ENCODE data around the gene SAT2. TPM values are rescaled to one million over a fixed set of nuclear protein-coding genes. Genes with fewer than 3 reads are reported as not detected.
A peak's percentile ranks its signal among the peaks of the same experiment; 100 is the strongest.

SAT2 gene
- total RNA-seq, 1 donor from 2014 or later: 31.5 TPM

GRCh38 chr17:7589891-7590691, 37.5 kb downstream of the SAT2 start, which contains the start of gene SOX15:
Gene SOX15 (minus strand): TSS chr17:7590094. CDS start chr17:7589676, 418 bp downstream.
- no peak for DNase-seq

GRCh38 chr17:7589204-7589868, 38.3 kb downstream of the SAT2 start:
- DNase-seq: peak; percentile 93

DNA sequence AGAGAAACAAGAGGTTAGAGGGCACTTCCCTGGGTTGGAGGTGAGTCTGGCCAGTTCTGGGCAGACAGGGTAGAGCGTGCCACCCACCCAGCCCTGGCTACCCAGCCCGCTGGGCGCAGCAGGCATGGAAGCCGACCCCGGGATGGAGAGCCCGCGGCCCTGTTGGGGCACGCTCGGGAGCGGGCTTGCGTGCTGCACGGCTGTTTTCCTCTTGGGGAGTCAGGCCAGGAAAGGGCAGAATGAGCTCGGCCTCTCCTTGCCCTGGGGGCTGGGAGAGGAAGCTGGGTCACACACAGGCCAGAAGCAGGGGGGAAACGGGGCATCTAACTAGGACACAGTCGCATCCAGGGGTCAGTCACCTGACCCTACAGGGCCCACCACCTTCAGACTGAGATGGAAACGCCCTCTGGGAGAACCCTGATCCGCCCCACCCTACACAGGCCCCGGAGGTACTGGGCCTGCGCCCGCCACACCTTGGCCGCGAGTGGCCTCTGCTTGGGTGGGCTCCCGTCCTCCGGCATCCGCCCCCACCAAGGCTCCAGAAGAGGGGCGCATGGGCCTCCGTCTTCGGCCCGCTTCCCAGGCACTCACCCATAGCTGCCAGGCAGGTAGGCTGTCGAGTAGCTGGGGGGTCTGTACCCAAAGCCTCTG, 38.9 kb downstream of the SAT2 start:
- no peak for DNase-seq

GRCh38 chr17:7587420-7588151, 40.0 kb downstream of the SAT2 start:
- peak; percentile 39 for DNase-seq

DNA sequence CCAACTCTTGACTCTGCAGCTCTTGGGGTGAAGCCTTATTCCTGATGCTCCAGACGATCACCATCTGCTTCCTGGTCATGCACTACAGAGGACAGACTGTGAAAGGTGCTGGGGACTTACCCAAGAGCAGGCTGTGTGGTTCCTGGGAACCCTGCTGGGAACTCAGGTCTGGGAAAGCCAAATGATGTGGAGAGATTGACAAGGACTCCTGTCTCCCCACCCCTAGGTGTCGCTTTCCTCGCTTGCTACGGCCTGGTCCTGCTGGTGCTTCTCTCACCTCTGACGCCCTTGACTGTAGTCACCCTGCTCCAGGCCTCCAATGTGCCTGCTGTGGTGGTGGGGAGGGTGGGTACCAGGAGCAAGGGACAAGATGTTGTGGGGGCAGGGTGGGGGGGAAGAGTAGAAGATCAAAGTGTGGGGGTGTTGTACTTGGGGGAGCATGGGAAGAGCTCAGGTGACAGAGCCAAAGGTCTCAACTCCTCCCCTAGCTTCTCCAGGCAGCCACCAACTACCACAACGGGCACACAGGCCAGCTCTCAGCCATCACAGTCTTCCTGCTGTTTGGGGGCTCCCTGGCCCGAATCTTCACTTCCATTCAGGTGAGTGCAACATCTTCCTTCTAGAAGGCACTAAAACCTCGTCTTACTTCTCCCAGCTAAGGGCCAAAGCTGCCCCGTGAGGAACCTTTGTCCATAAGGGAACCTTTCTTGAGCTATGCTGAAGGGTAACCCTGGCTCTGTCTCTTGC, 40.8 kb downstream of the SAT2 start:
- DNase-seq: no peak

- peak; percentile 98 for DNase-seq
Observed at GRCh38 chr17:7583253-7584109, 44.1 kb downstream of the SAT2 start, which contains the start of gene MPDU1. Gene MPDU1 (plus strand): TSS chr17:7583852. CDS start chr17:7583863, 11 bp downstream.

DNA sequence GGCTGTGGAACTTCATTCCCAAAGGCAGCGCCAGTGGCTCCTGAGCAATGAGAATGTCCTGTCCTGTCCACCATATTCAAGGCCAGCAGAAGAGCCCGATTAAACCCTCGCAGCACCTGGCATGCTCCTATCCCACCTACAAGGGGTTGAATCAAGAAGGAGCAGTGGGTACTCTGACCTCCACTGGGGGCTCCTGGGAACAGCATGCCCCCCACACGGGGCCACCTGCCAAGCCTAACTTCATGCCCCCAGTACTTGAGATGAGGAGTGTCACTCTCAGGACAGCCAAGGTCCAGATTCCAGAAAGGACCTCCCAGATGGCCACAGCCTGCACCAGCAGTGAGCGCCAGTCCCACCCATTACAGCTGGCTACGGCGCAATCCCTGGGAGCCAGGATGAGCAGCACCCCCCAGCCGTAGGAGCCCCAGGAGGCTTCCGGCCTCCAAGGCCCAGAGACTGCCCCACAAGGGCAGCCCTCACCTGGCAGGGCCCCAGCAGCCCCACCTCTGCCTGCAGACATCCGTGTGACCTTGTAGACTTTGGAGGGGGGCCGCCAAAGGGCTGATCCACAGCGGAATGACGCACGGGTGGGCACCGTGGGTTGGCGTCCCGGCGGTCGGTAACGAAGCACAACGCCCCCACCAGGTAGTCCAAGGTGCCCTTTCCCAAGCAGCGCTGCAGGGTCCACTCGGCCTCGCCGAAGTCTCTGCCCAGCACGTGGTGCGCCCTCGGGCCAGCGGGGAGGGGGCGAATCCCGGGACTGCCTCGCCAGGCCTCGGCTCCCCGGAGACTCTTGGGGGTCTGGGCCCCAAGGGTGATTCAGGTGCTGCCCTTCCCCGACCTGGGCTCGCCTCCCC, 45.0 kb downstream of the SAT2 start:
- no peak for DNase-seq

DNA sequence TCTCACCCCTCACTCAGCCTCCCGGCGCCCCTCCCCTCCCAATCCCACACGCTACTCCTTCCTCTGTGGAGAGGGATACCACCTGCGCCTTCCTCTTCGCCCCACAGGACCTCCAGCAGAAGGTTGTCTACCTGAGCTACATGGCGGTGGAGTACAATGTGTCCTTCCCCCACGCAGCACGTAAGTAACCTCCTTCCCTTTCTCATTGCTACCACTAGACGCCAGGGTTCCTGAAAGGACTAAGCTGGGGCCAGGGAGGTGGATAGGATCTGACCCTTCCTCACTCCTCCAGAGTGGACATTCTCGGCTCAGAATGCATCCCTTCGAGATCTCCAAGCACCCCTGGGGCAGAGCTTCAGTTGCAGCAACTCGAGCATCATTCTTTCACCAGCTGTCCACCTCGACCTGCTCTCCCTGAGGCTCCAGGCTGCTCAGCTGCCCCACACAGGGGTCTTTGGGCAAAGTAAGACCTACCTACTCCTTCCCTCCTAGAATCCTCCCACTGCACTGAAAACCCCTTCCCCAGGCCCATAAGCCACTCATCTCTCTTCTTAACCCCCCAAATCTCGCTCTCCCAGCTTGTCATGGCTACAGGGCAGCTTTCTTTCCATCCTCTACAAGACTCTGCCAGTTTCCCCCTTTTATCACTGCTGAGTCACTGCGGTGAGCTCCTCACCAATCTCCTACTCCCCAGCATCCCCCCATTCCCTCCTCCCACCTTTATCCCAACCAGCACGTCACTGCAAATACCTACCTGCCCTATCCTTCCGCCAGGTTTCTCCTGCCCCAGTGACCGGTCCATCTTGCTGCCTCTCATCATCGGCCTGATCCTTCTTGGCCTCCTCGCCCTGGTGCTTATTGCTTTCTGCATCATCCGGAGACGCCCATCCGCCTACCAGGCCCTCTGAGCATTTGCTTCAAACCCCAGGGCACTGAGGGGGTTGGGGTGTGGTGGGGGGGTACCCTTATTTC, 46.7 kb downstream of the SAT2 start:
- no peak for DNase-seq

DNA sequence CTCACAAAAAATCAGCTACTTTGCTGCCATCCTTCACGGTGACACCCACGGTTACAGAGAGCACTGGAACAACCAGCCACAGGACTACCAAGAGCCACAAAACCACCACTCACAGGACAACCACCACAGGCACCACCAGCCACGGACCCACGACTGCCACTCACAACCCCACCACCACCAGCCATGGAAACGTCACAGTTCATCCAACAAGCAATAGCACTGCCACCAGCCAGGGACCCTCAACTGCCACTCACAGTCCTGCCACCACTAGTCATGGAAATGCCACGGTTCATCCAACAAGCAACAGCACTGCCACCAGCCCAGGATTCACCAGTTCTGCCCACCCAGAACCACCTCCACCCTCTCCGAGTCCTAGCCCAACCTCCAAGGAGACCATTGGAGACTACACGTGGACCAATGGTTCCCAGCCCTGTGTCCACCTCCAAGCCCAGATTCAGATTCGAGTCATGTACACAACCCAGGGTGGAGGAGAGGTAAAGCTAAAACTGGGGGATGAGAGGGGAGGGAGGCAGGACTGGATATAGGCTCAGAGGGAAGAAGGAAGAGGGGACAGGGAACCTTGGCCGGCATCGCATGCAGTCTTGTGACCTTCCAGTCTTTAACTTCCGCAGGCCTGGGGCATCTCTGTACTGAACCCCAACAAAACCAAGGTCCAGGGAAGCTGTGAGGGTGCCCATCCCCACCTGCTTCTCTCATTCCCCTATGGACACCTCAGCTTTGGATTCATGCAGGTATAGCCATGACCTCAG, 47.6 kb downstream of the SAT2 start:
- no peak for DNase-seq

- peak; percentile 90 for DNase-seq
Observed at GRCh38 chr17:7579001-7579833, 48.4 kb downstream of the SAT2 start, which contains the start of gene CD68. Gene CD68 (plus strand): TSS chr17:7579638. CDS start chr17:7579678, 40 bp downstream.

- no peak for DNase-seq
Observed at GRCh38 chr17:7577327-7578199, 50.1 kb downstream of the SAT2 start.

- no peak for DNase-seq
Observed at GRCh38 chr17:7576432-7576937, 51.1 kb downstream of the SAT2 start.
